ENCODE results near the gene RHBDD3.

DNA sequence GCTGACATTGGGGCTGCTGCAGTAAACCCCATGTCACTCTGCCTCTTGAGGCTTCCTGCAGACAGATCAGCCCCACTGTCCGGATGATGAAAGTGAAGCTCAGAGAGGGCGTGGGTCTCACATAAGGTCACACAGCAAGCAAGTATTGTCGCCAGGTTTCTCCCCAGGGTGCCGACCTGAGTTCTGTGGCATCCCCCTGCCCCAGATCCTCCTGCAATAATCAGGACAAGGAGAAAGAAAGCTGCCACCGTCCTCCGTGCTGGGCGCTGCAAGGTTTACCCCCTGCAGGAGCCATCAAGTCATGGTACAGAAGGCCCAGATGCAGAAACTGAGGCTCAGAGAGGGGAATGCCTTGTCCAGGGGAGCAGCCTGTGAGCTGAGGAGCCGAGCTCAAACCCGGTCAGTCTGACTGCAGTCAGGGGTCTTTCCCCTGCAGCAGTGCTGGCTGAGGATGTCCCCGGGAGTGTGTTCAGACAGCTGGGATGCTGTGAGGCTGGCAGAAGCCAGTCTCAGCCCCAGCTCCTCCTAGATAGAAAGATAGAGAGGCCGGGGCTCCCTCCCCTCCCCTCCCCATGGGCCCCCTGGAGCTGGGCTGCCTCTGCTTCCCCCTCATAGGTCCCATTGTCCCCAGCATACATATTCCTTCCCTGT lies 48.9 kb downstream of the RHBDD3 start:
- TF ChIP-seq, protein P1, sequence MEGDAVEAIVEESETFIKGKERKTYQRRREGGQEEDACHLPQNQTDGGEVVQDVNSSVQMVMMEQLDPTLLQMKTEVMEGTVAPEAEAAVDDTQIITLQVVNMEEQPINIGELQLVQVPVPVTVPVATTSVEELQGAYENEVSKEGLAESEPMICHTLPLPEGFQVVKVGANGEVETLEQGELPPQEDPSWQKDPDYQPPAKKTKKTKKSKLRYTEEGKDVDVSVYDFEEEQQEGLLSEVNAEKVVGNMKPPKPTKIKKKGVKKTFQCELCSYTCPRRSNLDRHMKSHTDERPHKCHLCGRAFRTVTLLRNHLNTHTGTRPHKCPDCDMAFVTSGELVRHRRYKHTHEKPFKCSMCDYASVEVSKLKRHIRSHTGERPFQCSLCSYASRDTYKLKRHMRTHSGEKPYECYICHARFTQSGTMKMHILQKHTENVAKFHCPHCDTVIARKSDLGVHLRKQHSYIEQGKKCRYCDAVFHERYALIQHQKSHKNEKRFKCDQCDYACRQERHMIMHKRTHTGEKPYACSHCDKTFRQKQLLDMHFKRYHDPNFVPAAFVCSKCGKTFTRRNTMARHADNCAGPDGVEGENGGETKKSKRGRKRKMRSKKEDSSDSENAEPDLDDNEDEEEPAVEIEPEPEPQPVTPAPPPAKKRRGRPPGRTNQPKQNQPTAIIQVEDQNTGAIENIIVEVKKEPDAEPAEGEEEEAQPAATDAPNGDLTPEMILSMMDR (conservative IDR thresholded peaks at IDR 0.05; ENCODE audit: low read depth in 2 of 2), result no peak
- TF ChIP-seq EZH2phosphoT487 (IDR thresholded peaks at IDR 0.05; ENCODE audit: unreplicated experiment), result no peak
- TF ChIP-seq POLR2AphosphoS5 (IDR thresholded peaks at IDR 0.05; ENCODE audit: low read depth), result no peak
- no peak for TF ChIP-seq EZH2 (IDR thresholded peaks at IDR 0.05; ENCODE audit: low read depth, unreplicated experiment)
- TF ChIP-seq, protein P2, sequence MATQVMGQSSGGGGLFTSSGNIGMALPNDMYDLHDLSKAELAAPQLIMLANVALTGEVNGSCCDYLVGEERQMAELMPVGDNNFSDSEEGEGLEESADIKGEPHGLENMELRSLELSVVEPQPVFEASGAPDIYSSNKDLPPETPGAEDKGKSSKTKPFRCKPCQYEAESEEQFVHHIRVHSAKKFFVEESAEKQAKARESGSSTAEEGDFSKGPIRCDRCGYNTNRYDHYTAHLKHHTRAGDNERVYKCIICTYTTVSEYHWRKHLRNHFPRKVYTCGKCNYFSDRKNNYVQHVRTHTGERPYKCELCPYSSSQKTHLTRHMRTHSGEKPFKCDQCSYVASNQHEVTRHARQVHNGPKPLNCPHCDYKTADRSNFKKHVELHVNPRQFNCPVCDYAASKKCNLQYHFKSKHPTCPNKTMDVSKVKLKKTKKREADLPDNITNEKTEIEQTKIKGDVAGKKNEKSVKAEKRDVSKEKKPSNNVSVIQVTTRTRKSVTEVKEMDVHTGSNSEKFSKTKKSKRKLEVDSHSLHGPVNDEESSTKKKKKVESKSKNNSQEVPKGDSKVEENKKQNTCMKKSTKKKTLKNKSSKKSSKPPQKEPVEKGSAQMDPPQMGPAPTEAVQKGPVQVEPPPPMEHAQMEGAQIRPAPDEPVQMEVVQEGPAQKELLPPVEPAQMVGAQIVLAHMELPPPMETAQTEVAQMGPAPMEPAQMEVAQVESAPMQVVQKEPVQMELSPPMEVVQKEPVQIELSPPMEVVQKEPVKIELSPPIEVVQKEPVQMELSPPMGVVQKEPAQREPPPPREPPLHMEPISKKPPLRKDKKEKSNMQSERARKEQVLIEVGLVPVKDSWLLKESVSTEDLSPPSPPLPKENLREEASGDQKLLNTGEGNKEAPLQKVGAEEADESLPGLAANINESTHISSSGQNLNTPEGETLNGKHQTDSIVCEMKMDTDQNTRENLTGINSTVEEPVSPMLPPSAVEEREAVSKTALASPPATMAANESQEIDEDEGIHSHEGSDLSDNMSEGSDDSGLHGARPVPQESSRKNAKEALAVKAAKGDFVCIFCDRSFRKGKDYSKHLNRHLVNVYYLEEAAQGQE (IDR thresholded peaks at IDR 0.05; ENCODE audit: unreplicated experiment), result no peak
